Measurements from ENCODE around the gene XYLT1.

DNA sequence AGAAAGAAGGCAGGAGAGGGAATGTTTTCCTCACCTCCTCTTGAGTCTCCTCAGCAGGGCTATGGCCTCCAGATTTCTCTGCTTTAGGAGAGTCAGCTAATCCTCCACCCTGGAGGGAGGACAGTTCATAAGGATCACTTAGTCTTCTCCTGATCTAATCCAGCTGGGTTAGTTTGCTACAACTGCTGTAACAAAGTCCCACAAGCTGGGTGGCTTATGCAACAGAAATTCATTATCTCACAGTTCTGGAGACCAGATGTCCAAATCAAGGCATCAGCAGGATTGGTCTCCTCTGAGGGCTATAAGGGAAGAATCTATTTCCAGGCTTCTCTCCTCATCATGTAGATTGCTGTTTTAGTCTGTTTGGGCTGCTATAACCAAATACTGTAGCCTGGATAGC, 40.6 kb upstream of the XYLT1 start:
- TF ChIP-seq, protein P1, sequence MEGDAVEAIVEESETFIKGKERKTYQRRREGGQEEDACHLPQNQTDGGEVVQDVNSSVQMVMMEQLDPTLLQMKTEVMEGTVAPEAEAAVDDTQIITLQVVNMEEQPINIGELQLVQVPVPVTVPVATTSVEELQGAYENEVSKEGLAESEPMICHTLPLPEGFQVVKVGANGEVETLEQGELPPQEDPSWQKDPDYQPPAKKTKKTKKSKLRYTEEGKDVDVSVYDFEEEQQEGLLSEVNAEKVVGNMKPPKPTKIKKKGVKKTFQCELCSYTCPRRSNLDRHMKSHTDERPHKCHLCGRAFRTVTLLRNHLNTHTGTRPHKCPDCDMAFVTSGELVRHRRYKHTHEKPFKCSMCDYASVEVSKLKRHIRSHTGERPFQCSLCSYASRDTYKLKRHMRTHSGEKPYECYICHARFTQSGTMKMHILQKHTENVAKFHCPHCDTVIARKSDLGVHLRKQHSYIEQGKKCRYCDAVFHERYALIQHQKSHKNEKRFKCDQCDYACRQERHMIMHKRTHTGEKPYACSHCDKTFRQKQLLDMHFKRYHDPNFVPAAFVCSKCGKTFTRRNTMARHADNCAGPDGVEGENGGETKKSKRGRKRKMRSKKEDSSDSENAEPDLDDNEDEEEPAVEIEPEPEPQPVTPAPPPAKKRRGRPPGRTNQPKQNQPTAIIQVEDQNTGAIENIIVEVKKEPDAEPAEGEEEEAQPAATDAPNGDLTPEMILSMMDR (conservative IDR thresholded peaks at IDR 0.05; ENCODE audit: low read depth, low read length): no peak
- TF ChIP-seq EZH2 (IDR thresholded peaks at IDR 0.05; ENCODE audit: low read length, unreplicated experiment): no peak
